Tibial nerve (tissue), 4 donors: Measurements from ENCODE around the gene MPZ.

Experiments
- EP300 ChIP-seq, 2 donors: sonication (generic); formaldehyde crosslinking; IDR thresholded peaks; one replicate each; pipeline ENCODE4 v1.6.1; 2017; ENCODE audit warnings: antibody characterized with exemption in 2 of 2, mild to moderate bottlenecking in 1 of 2
- TF ChIP-seq, protein P1 (sequence below), 5 experiments: fragments of 200-600 bp in 3 of 5; fragments of 450-650 bp in 2 of 5; sonication (generic) in 3 of 5; IDR thresholded peaks; one replicate each; pipeline ENCODE4 v1.5.1; 2016 to 2019; ENCODE audit warnings: antibody characterized with exemption in 5 of 5, mild to moderate bottlenecking in 3 of 5, moderate library complexity in 2 of 5

- TF ChIP-seq, protein P1, sequence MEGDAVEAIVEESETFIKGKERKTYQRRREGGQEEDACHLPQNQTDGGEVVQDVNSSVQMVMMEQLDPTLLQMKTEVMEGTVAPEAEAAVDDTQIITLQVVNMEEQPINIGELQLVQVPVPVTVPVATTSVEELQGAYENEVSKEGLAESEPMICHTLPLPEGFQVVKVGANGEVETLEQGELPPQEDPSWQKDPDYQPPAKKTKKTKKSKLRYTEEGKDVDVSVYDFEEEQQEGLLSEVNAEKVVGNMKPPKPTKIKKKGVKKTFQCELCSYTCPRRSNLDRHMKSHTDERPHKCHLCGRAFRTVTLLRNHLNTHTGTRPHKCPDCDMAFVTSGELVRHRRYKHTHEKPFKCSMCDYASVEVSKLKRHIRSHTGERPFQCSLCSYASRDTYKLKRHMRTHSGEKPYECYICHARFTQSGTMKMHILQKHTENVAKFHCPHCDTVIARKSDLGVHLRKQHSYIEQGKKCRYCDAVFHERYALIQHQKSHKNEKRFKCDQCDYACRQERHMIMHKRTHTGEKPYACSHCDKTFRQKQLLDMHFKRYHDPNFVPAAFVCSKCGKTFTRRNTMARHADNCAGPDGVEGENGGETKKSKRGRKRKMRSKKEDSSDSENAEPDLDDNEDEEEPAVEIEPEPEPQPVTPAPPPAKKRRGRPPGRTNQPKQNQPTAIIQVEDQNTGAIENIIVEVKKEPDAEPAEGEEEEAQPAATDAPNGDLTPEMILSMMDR (IDR thresholded peaks at IDR 0.05) = peak in 1 of 5 experiments; percentile 30
- TF ChIP-seq EP300 (IDR thresholded peaks at IDR 0.05) = peak; percentile 92 to 97
Observed at GRCh38 chr1:161314201-161314981, 4.6 kb upstream of the MPZ start, which contains the start of gene SDHC.
